DMS53 treated with DMSO at 0.1 percent for 48 hours (cell line): Measurements from ENCODE around the gene HABP2.

Experiments used
- DNase-seq: peaks from one replicate; lab custom pipeline; 2025; ENCODE audit not compliant: unreplicated experiment; lab: John Stamatoyannopoulos, UW

Gene HABP2

DNA sequence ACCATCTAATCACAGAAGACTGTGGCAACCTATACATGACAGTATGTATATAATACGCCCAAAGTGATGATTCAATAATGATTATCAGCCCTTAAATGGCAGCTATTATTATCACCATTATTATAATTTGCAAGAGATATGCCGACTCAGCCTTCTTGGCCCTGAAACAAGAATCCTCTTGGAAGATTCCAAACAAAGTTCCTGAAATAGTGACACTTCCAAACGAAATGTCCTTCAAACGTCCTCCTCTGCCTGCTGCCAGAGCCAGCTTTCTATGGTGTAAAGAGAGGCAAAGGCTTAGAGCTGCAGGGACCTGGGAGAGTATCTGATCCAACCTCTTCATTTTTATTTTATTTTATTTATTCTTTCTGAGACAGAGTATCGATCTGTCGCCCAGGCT lies 75.0 kb downstream of the HABP2 start:
- no peak for DNase-seq

DNA sequence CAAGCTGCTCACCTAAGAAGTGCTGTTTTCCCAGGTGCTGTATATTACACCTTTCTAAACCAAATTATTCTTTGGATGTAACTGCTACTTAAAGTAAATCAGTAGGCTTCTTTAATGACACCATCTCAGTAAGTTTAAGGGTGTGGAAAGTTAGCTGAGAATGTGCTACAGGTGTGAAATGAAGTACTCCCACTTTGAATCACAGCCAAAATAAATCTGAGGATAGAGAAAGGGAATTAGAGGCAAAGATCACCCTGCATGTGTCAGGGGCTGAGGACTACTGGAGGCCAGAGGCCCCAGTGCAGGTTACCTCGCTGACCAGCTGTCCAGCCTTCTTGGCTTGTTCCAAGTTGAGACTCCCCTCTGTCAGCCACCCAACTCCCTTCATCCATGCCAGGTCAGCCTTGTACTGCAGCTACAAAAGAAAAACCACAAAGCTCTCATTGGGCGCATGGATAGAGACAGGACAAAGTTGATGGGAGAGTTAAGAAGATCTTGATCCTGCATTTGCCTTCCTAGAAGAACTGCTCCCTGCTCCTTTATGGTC lies 75.8 kb downstream of the HABP2 start:
- no peak for DNase-seq

DNA sequence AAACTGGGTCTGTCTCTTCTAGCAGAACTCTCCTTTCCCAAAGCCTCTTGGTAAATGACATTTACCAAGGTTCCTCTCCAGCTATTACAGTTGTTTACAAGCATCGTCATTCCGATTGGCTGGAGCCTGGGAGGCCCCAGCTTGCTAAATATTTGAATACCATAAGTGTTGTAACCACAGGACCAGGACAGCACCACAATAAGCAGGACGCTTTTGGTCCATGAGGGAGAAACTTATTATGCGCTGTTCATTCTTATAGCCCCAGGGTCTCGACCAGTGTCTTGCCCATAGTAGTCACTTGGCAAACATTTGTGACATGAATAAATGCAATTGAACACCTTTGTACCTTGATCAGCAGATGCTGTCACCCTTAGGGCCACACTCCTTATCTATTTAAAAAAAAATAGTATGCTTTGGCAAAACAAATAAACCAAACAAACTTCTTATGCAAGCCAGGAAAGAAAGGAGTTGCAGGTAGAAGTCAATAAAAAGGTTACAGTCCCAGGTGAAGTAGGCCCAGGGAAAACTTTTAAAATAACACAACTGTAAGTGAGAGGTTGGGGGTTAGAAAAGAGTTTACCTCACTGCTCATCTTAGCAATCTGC lies 78.2 kb downstream of the HABP2 start:
- DNase-seq = no peak

DNA sequence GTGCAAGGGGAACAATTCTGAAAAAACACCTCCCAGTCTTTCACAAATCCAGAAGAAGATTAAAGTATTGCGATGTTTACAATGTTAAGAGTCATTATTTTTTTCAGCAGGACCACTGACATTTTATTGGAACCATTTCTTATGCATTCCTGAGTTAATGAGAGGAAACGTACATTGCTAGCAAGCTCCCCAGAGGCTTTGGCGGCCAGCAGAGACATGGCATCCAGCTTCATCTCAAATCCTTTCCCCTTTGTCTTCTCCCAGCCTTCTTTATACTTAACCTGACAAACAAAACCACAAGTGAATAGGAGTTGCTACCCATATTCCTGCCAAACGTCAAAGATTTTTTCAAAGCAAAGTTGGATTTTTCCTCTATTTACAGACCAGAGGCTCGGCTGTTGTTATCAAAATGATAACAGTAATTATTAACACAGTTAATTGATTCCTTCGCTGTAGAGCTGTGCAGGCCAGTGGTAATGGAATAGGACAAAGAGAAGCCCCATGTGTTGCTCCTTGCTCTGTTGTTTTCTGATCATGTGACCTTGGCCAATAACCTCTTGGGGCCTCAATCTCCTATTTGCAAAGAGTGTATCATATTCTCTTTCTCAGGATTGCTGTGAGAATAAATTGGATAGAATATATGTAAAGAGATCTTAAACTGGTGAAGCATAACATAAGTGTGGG lies 79.0 kb downstream of the HABP2 start:
- DNase-seq = no peak
